ENCODE data around the gene FANCF. TPM values are rescaled to one million over a fixed set of nuclear protein-coding genes. Genes with fewer than 3 reads are reported as not detected.

FANCF gene
- total RNA-seq, 4 donors from 2014 or later: 3.6 to 6.7 (median 4.9) TPM

GRCh38 chr11:22668005-22668796, 42.6 kb upstream of the FANCF start:
- intact Hi-C loops (cut with DNase I): no loop called here
- peaks cover 0 to 17% (median 13%) of the 10 kb centered on the region in 4 donors for H3K4me1 ChIP-seq
- TF ChIP-seq CTCF (IDR thresholded peaks at IDR 0.05) (no peak), POLR2AphosphoS5 (IDR thresholded peaks at IDR 0.05) (no peak), EP300 (IDR thresholded peaks at IDR 0.05) (no peak), POLR2A (IDR thresholded peaks at IDR 0.05; ENCODE audit: low read depth) (no peak)
- H3K27ac ChIP-seq (replicated peaks in 1 of 4): no peak overlapping the region
- H3K4me3 ChIP-seq: no peak overlapping the region
- H3K9me3 ChIP-seq: no peaks in the 10 kb centered on the region
- H3K27me3 ChIP-seq: peaks cover 0 to 43% (median 5%) of the 10 kb centered on the region in 4 donors
- 59% methylated on average over 3 of the region's 3 CpGs for WGBS
- H3K36me3 ChIP-seq: no peaks in the 10 kb centered on the region
- DNase-seq (ENCODE audit: extremely low spot score): no peak

GRCh38 chr11:22666688-22667439, 41.2 kb upstream of the FANCF start:
- peak overlapping the region; percentile 45 to 54 (median 48) for H3K4me3 ChIP-seq
- peaks cover 0 to 43% (median 5%) of the 10 kb centered on the region in 4 donors for H3K27me3 ChIP-seq

GRCh38 chr11:22666325-22666687, 40.7 kb upstream of the FANCF start, which contains the start of gene GAS2:
Gene GAS2 (plus strand): TSS chr11:22666611. CDS start chr11:22674870, 8,259 bp downstream.
- H3K4me1 ChIP-seq: peaks cover 0 to 17% (median 13%) of the 10 kb centered on the region in 4 donors
- H3K9me3 ChIP-seq: no peaks in the 10 kb centered on the region
- WGBS: 4% methylated on average over 8 of the region's 8 CpGs
- DNase-seq (ENCODE audit: extremely low spot score): no peak
- H3K27ac ChIP-seq (replicated peaks in 1 of 4): no peak within 1 kb of the TSS
- peak within 1 kb of the TSS; percentile 45 to 54 (median 48) for H3K4me3 ChIP-seq
- intact Hi-C loops (cut with DNase I): no loop called here
- no peaks in the 10 kb centered on the region for H3K36me3 ChIP-seq
- peaks cover 0 to 43% (median 5%) of the 10 kb centered on the region in 4 donors for H3K27me3 ChIP-seq
- TF ChIP-seq POLR2A (IDR thresholded peaks at IDR 0.05; ENCODE audit: low read depth): no peak
- no peak for TF ChIP-seq EP300 (IDR thresholded peaks at IDR 0.05)
- TF ChIP-seq POLR2AphosphoS5 (IDR thresholded peaks at IDR 0.05): no peak
- TF ChIP-seq CTCF (IDR thresholded peaks at IDR 0.05): no peak

More at GRCh38 chr11:22666688-22667439, 41.2 kb upstream of the FANCF start:
- Histone ChIP-seq H3K9me3 (no peaks in the 10 kb centered on the region), H3K36me3 (no peaks in the 10 kb centered on the region), H3K4me1 (peaks cover 0 to 17% (median 13%) of the 10 kb centered on the region in 4 donors), H3K27ac (replicated peaks in 1 of 4) (no peak overlapping the region)
- TF ChIP-seq CTCF (IDR thresholded peaks at IDR 0.05) (peak in 1 of 3 experiments; percentile 4), POLR2A (IDR thresholded peaks at IDR 0.05; ENCODE audit: low read depth) (no peak)
- DNase-seq (ENCODE audit: extremely low spot score): no peak
- 4% methylated on average over 28 of the region's 40 CpGs for WGBS
- intact Hi-C loops (cut with DNase I): no loop called here

- Histone ChIP-seq H3K36me3 (no peaks in the 10 kb centered on the region), H3K9me3 (no peaks in the 10 kb centered on the region), H3K27ac (replicated peaks in 1 of 4) (no peak overlapping the region), H3K4me1 (no peaks in the 10 kb centered on the region), H3K27me3 (peaks cover 0 to under 1% (median 0%) of the 10 kb centered on the region in 4 donors), H3K4me3 (no peak overlapping the region)
- DNase-seq (ENCODE audit: extremely low spot score): no peak
- intact Hi-C loops (cut with DNase I): no loop called here
- WGBS: 90% methylated on average over 1 of the region's 1 CpG
- TF ChIP-seq EP300 (IDR thresholded peaks at IDR 0.05) (no peak), POLR2AphosphoS5 (IDR thresholded peaks at IDR 0.05) (no peak), POLR2A (IDR thresholded peaks at IDR 0.05; ENCODE audit: low read depth) (no peak), CTCF (IDR thresholded peaks at IDR 0.05) (no peak)
Observed at GRCh38 chr11:22659783-22660182, 34.2 kb upstream of the FANCF start.

All from esophagus muscularis mucosa (tissue), 4 donors.